Hepatocyte (in vitro differentiated cells): ENCODE data around the gene RPL22. TPM values are rescaled to one million over a fixed set of nuclear protein-coding genes. Genes with fewer than 3 reads are reported as not detected.
A peak's percentile ranks its signal among the peaks of the same experiment; 100 is the strongest.

Experiments used
- DNase-seq: peaks from one replicate; pipeline ENCODE4 v3.0.0-alpha.2; 2016; ENCODE audit warnings: low spot score
- H2AFZ ChIP-seq: fragments of 200-600 bp; sonication (generic); 2 replicates; pipeline ENCODE4 v1.6.0; 2016; ENCODE audit warnings: antibody characterized with exemption, mild to moderate bottlenecking
- H3K27ac ChIP-seq: fragments of 200-600 bp; sonication (generic); 2 replicates; pipeline ENCODE4 v1.5.1; 2016; ENCODE audit warnings: mild to moderate bottlenecking
- H3K27me3 ChIP-seq: fragments of 200-600 bp; sonication (generic); 2 replicates; pipeline ENCODE4 v1.6.1; 2016
- H3K36me3 ChIP-seq: fragments of 200-600 bp; sonication (generic); replicated peaks from 2 replicates; pipeline ENCODE4 v1.5.1; 2016; ENCODE audit warnings: low read depth; ENCODE audit not compliant: insufficient read depth
- H3K4me1 ChIP-seq: fragments of 200-600 bp; sonication (generic); 2 replicates; pipeline ENCODE4 v1.5.1; 2016; ENCODE audit warnings: mild to moderate bottlenecking, moderate library complexity; ENCODE audit not compliant: insufficient read depth
- H3K4me2 ChIP-seq: fragments of 200-600 bp; sonication (generic); 2 replicates; pipeline ENCODE4 v1.6.0; 2016
- H3K4me3 ChIP-seq: fragments of 200-600 bp; sonication (generic); 2 replicates; pipeline ENCODE4 v1.5.1; 2016; ENCODE audit warnings: mild to moderate bottlenecking
- H3K79me2 ChIP-seq: fragments of 200-600 bp; sonication (generic); 2 replicates; pipeline ENCODE4 v1.6.0; 2017; ENCODE audit warnings: mild to moderate bottlenecking
- H3K9me2 ChIP-seq: fragments of 200-600 bp; sonication (generic); replicated peaks from 2 replicates; pipeline ENCODE4 v1.6.0; 2017; ENCODE audit warnings: mild to moderate bottlenecking; ENCODE audit not compliant: insufficient read depth
- H3K9me3 ChIP-seq: fragments of 200-600 bp; sonication (generic); 2 replicates; pipeline ENCODE4 v1.5.1; 2016; ENCODE audit warnings: low read depth, mild to moderate bottlenecking
- H4K20me1 ChIP-seq: fragments of 200-600 bp; sonication (generic); 2 replicates; pipeline ENCODE4 v1.6.0; 2016; ENCODE audit warnings: mild to moderate bottlenecking; ENCODE audit not compliant: insufficient read depth, poor library complexity, severe bottlenecking
- CTCF ChIP-seq: fragments of 200-600 bp; sonication (generic); IDR thresholded peaks from 2 replicates; pipeline ENCODE4 v1.5.1; 2016; ENCODE audit warnings: antibody characterized with exemption, mild to moderate bottlenecking; ENCODE audit not compliant: poor library complexity
- EZH2 ChIP-seq: fragments of 200-600 bp; sonication (generic); IDR thresholded peaks from 2 replicates; pipeline ENCODE4 v1.6.1; 2016; ENCODE audit warnings: antibody characterized with exemption, mild to moderate bottlenecking, borderline replicate concordance
- EZH2phosphoT487 ChIP-seq: fragments of 200-600 bp; sonication (generic); IDR thresholded peaks from one replicate; pipeline ENCODE4 v1.6.1; 2018; ENCODE audit warnings: antibody characterized with exemption, mild to moderate bottlenecking, low read depth, moderate library complexity; ENCODE audit not compliant: unreplicated experiment, severe bottlenecking
- WGBS: methylation state at CpG from one replicate; pipeline ENCODE4 v1.1.6; 2016; ENCODE audit warnings: low lambda C conversion rate; ENCODE audit errors: missing lambda C conversion rate; 5-methylcytosine and 5-hydroxymethylcytosine counted together
- polyA plus RNA-seq: library from polyadenylated mRNA; unstranded; fragments of >200 nt; fragmentation: Nextera tagmentation; extraction: Ambion mirVana; gene quantifications from 2 replicates; pipeline ENCODE4 v1.2.1, GENCODE V29; 2016
- total RNA-seq: library from RNA; depleted of rRNA; stranded (reverse); fragments of >200 nt; gene quantifications from 2 replicates; pipeline ENCODE4 v1.2.3, GENCODE V29; 2014

The RPL22 gene
- total and polyA plus RNA-seq, 2 experiments from 2014 or later: 103 to 168 TPM

- Histone ChIP-seq H3K9me3 (no peaks in the 10 kb centered on the region), H3K79me2 (peaks cover 63% of the 10 kb centered on the region), H3K27me3 (no peaks in the 10 kb centered on the region), H3K27ac (no peak overlapping the region), H3K36me3 (no peaks in the 10 kb centered on the region), H3K9me2 (no peaks in the 10 kb centered on the region), H2AFZ (no peak overlapping the region), H3K4me2 (peak overlapping the region; percentile 83), H3K4me1 (peaks cover 12% of the 10 kb centered on the region), H3K4me3 (peak overlapping the region; percentile 65), H4K20me1 (peaks cover 41% of the 10 kb centered on the region)
- WGBS: 66% methylated on average over 6 of the region's 6 CpGs
- no peak for DNase-seq
- TF ChIP-seq CTCF (no peak), EZH2phosphoT487 (no peak), EZH2 (no peak)
Observed at GRCh38 chr1:6197746-6198427, 1.5 kb downstream of the RPL22 start.

- Histone ChIP-seq H3K4me2 (no peak overlapping the region), H3K4me1 (no peaks in the 10 kb centered on the region), H4K20me1 (peaks cover 74% of the 10 kb centered on the region), H3K27ac (no peak overlapping the region), H3K9me2 (no peaks in the 10 kb centered on the region), H3K36me3 (no peaks in the 10 kb centered on the region), H3K27me3 (no peaks in the 10 kb centered on the region), H2AFZ (no peak overlapping the region), H3K9me3 (no peaks in the 10 kb centered on the region), H3K4me3 (no peak overlapping the region), H3K79me2 (peaks cover 82% of the 10 kb centered on the region)
- TF ChIP-seq EZH2phosphoT487 (no peak), CTCF (no peak), EZH2 (no peak)
- DNase-seq: no peak
- 78% methylated on average over 1 of the region's 1 CpG for WGBS
Observed at GRCh38 chr1:6191968-6192367, 7.4 kb downstream of the RPL22 start.

GRCh38 chr1:6188466-6188865 is 10.9 kb downstream of the RPL22 start:
- Histone ChIP-seq H3K79me2 (peaks cover 47% of the 10 kb centered on the region), H3K27ac (no peak overlapping the region), H3K36me3 (no peaks in the 10 kb centered on the region), H2AFZ (no peak overlapping the region), H3K9me2 (no peaks in the 10 kb centered on the region), H3K4me2 (no peak overlapping the region), H3K9me3 (no peaks in the 10 kb centered on the region), H3K4me1 (no peaks in the 10 kb centered on the region), H4K20me1 (peaks cover 67% of the 10 kb centered on the region), H3K27me3 (no peaks in the 10 kb centered on the region), H3K4me3 (no peak overlapping the region)
- 94% methylated on average over 8 of the region's 8 CpGs for WGBS
- TF ChIP-seq CTCF (no peak), EZH2 (no peak)
- DNase-seq: no peak
